CD4-positive, alpha-beta T cell treated with Interleukin-17A for 4 hours (primary cell): ENCODE results near the gene CIDEC.

Experiments used
- DNase-seq: peaks from one replicate; pipeline ENCODE4 v3.0.0-alpha.2; 2020; ENCODE audit warnings: mixed read lengths

The CIDEC gene

GRCh38 chr3:9843715-9844438 is 36.2 kb downstream of the CIDEC start, which contains the start of gene RPUSD3:
TSS of gene RPUSD3 (minus strand) at chr3:9844008. CDS start at chr3:9843990, 18 bp downstream.
- peak; percentile 97 for DNase-seq

DNA sequence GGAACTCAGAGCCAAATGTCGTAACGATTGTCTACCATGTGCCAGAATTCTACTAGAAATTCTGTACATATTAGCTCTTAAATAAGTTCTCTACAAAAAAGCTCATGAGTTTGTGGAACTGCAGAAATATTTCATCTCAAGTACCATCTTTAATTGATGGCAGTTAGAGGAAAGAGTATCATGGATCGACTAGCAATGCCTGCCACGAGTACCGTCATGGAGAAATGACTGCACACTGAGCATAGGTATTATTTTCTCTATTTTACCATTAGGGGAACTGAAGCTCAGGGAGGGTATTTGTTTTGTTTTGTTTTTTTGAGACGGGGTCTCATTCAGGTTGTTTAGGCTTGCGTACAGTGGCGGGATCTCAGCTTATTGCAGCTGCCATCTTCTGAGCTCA is 39.0 kb downstream of the CIDEC start:
- no peak for DNase-seq

DNA sequence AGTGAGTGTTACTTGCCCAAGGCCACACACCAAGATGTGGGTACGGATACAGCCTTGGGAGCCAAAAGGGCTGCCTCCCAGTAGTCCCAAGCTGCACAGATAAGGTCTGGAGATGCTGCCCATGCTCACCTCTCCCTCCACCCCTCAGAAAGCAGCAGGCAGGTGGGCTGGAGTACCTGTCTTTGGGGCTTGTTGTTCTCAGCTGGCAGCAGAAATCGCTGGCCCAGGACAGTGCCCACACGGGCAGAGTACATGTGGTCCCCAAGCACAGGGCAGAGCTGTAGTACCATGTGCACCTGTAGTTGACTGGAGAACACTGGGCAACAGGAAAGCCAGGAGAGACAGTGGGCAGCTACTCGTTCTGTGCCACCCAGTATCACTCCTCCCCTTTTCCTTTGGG is 41.2 kb downstream of the CIDEC start:
- no peak for DNase-seq

DNA sequence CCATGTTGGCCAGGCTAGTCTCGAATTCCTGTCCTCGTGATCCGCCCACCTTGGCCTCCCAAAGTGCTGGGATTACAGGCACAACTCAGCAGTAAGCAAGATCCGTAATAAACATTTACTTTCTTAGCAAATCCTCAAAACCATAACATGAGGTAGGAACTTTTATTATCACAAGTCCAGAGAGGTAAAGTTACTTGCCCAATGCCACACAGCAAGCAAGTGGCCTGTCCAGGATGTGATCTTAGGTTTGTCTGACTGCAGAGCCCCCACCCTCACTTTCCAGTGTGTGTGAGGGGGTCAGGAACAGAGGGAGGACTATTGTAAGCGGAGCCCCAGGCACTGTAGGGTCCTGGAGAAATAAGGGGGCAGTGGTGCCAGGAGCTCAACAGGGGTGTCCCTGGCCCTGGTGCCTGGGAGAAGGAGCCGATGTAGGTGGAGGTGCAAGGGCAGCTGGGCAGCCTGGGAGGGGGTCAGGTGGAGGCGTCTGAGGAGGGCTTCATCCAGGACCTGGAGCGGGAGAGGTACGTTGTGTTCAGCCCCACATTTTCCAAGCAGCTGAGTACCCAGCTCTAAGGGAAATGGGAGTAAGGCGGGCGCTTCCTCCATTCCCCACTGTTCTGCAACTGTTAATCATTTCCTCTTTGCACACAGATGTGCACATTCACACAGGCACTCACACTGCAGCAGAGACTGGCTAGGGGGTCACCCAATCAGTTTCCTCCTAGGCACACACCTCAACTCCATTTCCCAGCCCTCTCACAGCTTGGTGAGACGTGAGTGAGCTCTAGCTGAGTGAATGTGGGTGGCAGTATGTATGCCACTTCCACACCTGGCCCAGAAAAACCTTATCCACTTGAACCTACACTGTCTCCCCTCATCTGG is 42.1 kb downstream of the CIDEC start:
- no peak for DNase-seq

- DNase-seq, result no peak
Measured at GRCh38 chr3:9834520-9835380, 45.3 kb downstream of the CIDEC start.

DNA sequence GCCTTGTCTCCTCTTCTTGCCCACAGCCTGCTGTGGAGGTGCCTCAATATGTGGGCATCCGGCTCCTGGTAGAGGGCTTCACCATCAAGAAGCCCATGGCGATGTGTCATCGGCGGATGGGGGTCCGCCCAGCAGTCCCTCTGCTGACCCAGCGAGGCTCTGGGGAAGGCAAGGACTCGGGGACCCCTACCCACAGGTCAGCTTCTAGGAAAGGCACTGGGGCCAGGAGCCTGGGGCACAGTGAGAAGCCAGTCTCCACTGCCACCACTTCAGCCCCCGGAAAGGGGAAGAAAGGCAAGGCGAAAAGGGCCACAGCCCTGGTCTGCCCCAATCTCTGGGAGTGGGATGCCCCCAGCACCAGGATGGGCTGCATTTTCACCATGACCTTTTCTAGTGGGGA is 47.0 kb downstream of the CIDEC start:
- DNase-seq, result no peak

DNA sequence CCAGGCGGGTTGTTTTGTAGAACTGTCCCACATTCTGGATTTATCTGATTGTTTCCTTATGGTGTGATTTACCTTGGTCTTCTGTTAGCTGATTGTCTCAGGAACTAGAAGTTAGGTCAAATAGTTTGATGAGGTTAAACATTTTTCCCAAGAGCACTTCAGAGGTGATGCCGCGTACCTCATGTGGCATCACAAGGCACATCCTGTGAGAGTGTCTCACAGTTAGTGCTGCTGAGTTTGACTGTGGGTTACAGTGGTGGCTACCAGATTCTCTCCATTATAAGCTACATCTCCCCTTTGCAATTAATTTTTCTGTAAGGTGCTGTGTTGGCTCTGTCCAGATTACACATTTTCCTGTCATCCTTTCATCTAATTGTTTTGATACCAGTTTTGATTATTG is 48.8 kb downstream of the CIDEC start:
- DNase-seq, result no peak

- no peak for DNase-seq
Measured at GRCh38 chr3:9828801-9829755, 51.0 kb downstream of the CIDEC start.

DNA sequence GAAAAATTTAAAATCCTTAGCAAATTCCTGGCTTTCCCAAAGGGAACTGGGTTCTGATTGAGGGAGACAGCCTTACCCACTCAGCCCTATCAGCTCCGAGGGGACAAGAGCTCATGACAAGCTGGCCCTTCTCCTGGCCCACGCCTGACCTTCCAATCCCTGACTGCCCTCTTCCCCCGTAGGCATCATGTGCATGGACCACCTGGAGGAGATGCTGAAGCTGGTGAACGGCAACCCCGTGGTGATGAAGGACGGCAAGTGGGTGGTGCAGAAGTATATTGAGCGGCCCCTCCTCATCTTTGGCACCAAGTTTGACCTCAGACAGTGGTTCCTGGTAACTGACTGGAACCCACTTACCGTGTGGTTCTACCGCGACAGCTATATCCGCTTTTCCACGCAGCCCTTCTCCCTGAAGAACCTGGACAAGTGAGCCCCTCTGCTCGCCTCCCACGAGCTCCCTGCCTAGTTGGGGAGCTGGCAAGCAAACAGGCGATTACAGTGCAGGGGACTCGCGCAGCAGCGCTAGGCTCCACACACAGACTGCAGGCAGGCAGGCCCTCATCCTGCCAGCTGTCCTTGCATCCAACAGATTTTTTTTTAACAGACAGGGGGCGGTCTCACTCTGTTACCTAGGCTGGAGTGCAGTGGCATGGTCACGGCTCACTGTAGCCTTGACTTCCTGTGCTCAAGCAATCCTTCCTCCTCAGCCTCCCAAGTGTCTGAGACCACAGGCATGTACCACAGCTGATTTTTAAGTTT is 53.1 kb downstream of the CIDEC start:
- DNase-seq, result peak; percentile 23

- DNase-seq, result no peak
Measured at GRCh38 chr3:9825451-9826040, 54.5 kb downstream of the CIDEC start.

GRCh38 chr3:9820946-9821345 is 59.1 kb downstream of the CIDEC start:
- no peak for DNase-seq

GRCh38 chr3:9820543-9820942 is 59.5 kb downstream of the CIDEC start:
- no peak for DNase-seq

DNA sequence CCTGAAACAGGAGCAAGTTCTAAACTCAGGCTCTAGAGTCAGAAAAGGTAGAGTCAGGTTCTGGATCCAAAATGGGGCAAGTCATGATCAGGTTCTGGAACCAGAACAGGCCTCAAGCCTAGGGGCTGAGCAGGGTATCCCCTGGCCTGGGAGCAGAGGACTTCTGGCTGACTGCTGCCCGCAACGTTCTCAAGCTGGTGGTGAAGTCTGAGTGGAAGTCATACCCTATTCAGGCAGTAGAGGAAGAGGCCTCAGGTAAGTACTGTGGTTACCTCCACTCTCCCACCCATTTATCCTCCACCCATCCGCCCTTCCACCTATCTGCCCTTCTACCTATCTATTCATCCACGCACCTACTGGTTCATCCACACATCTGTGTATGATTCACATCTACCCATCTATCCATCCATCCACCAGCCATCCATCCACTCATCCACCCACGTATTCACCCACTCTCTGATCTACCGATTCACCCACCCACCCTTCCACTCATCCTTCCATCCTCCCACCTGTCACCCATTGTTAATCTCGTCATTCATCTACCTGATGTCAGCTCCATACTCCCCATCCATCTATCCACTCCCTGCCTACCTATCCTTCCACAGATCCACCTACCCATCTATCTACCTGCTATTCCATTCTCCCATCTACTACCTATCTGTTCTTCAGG is 61.3 kb downstream of the CIDEC start:
- DNase-seq, result no peak

DNA sequence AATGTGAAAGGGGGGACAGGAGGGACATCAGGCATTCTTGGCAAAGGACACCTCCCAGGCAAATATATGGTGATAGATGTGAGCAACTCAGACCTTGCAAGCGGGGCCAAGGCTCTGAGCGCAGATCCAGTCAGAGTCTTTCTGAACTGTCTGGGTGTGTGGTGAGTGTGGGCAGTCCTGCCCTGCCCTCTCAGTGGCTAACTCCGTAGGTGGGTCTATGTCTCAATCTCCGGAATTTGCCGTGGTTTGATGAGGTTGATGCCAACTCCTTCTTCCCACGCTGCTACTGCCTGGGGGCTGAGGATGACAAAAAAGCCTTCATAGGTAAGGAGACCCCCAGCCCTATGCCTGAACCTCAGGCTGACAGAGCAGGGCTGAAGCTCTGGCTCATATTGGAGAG is 62.6 kb downstream of the CIDEC start:
- no peak for DNase-seq
